Measurements from ENCODE around the gene DCDC2C.

Gene DCDC2C

DNA sequence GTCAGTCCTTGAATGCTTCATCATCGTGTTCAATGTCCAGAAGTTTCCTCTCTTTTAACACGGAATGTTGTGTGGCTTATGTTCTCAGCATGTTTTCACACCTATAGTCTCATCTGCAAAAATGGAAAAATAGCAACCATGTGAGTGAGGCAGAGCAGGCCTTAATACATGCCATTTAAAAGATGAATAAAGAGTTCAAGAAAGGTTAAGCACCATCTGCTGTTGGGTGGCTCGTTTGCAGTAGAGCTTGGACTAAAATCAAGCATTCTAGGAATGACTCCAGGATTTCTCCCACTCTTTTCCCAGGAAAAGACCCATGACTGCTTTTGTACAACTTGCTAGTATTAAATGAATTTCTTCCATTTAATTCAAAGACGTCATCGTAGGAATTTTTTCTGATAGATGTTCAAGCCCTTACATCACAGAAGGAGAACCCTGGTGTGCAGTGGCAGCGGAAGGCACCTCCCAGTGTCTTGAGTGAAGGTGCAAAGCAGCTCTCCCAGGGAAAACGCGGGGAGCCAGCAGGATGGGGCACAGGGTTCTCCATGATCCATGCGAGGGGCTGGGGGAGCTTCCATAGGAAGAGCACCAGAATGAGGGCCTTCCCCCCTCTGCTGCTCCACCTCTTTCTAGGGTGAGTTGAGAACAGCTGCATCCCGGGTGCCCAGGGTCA is 9.6 kb downstream of the DCDC2C start:
- no peak for DNase-seq

DNA sequence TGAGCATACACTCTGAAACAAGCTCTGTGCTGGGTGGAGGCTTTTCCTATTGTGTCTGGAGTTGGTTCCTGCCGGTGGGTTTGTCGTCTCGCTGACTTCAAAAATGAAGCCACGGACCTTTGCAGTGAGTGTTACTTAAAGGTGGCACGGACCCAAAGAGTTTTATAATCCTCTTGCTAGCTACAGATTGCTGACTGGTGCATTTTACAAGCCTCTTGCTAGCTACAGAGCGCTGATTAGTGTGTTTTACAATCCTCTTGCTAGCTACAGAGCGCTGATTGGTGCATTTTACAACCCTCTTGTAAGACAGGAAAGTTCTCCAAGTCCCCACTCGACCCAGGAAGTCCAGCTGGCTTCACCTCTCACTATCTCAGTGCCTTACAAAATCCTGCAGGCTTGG is 15.3 kb downstream of the DCDC2C start:
- no peak for DNase-seq

DNA sequence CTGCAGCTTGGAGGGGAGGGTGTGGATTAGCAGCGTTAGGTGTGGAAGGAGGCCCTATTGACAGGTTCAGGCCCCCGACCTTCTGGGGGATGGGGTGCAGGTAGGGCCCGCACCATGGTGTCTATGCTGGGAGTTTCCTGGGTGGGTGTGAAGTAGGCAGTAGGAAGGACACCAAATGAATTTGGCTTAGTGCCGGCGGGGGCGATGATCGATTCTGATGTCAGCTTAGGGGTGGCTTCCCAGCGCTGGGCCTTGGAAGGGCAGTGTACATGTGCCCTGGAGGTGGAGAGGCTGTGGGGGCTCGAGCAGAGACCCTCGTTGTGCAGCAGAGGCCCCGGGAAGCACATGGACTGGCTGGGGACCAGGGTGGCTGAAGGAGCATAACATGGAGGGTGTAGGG is 21.6 kb downstream of the DCDC2C start:
- DNase-seq = no peak

DNA sequence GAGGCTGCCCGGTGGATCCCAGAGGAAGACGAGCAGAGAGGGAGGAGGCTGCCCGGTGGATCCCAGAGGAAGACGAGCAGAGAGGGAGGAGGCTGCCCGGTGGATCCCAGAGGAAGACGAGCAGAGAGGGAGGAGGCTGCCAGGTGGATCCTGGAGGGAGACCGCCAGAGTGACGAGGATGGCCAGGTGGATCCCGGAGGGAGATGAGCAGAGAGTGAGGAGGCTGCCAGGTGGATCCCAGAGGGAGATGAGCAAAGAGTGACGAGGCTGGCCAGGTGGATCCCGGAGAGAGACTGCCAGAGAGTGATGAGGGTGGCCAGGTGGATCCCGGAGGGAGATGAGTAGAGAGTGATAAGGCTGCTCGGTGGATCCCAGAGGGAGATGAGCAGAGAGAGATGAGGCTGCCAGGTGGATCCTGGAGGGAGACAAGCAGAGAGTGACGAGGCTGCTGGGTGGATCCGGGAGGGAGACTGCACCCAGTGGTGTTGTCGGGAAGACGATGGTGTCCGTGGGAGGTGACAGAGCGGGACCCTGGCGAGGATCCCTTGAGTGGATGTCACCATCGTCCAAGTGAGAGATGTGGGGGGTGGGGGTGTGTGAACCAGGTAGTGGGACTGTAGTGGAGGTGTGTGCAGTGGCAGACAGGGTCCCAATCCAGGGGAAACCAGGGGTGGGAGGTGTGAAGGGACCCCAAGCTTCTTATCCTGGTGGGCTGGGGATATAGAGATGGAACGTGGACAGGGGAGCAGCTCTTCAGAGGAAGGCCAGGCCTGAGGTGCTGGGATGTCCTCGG is 22.3 kb downstream of the DCDC2C start:
- no peak for DNase-seq

DNA sequence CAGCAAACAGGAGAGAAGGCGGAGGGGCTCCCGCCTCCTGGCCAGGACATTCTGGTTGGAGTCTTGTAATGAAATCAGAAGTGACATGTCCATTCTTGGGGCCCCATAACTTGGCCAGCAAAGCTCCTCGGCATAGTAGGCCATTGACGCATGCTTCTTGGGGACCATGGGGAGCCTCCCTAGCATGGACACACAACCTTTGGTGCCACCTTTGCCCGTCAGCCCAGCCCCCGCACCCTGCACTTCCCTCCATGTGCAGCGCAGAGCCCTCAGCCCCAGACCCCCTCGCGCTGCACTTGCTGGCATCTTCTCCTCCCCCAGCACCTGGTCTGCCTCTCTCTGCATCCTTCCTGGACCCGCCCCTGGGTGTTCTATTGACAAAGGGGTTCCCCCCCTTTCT is 23.1 kb downstream of the DCDC2C start:
- no peak for DNase-seq

DNA sequence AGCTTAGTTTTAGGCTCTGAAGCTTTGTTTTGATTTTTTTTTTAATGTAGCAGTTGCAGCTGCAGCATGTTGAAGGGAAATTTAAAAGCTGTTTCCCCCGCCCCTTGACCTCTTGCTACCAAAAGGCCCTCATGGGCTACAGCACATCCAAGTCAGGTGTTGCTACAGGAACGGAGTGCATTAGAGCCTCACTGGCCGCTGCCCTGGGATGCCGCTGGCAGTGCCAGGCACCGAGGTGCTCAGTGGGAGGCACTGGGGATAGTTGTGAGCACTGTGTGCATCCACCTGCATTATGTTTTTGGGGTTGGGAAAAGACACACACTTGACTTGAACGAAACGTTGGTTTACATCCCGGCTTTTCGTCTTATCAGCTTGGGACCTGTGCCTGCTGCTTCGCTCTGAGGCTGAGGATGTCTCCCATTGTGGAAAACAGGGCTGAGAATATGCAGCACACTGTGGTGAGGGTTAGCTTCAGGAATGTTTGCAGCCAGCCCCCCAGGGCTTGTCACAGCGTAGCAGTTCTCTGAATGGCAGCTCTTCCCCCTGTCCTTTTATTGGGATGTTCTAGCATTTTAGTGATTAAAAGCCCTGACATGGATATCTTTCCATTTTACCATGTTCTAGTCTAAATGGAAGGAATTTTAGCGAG is 24.1 kb downstream of the DCDC2C start:
- DNase-seq = no peak

DNA sequence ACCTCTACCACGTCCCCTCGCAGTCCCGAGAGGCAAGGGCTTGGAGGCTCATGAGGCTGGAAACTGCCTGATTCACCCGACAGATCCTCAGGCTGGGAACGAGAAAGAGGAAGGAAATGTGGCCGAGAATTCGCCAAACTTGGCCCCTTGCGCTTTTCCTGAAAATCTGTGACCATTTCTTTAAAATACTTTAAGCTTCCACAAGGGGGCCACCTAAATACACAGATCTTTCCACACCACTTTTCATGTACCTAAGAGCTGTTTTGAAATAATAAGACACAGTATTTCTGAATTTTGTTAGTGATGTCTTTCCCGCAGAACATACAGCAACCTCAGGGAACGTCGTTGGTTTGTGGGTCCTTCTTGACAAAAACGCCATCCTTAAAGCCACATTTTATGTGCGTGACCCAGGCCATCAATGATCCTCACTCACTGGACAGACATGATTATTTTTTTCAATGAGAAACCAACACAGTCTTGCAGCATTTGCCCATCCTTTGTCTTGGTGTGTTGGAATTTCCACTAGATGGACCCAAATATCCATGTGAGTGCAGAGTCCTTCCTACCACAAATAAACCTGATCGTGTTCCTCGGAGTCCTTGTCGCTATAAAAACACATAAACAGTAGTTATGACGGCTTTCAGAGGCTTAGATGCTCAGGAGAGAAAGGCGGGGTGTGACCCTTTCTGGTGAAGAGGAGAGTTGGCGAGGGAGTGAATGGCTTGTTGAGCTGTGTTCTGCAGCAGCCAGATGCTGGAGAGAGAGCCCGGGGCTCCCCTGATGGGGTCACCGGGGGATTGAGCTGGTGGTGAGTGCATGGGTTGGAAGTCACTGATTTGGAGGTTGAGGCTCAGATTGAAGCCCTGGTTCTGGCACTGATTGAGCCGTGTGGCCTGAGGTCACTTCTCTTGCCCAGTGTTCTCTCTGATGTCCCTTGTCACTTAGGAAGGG is 25.0 kb downstream of the DCDC2C start:
- DNase-seq = no peak

DNA sequence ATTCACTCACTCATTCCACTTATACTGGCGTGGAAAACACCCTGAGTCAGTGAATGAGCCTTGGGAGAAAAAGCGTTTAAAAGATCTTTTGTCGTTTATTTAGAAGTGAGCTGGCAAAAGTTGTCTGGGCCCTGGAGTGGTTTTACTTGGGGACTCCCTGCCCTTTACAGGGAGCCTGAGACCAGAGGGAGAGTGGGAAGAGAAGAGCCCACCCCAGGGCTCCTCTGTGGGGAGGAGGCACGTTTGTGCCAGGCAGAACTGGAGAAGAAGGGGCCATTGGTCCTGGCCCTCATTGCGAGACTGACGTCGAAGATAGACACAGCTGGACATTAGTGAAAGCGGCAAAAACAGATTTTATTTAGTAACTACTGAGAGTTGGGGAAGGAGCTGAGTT is 25.7 kb downstream of the DCDC2C start:
- no peak for DNase-seq

DNA sequence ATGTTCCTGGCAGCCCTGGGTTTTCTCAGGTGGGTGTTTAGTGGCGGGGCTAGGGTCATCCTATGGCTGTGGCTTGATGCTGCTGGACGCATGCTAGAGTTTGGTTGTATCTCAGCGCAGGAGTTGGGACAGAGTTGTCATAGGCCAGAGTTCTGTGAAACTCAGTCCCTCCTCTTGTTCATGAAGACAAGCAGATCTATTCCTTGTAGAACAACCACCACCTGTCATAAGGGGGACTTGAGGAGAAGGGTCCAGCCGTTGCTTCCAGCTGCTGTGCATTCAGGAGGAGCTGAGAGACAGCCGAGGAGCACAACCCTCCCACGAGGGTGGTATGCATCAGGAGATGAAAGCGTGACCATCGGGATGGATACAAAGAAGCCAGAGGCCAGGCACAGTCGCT is 26.4 kb downstream of the DCDC2C start:
- DNase-seq = no peak

DNA sequence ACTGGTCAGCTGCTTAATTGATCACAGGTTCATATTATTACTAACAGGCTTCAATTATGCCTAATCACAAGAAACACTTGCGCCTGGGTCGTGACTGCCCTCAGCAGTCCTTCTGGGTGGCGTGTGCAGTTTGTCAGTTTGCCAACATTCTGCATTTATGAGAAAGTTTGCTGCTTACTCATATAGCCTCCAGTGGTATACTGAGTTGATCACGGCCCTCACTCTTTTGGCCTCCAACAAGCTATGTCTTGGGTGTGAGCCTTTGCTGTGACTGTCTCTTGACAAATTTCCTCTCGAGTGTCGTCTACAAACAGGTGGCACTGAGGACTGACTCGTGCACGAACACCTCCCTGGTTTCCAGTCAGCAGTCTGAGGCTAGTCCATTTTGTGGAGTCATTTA is 27.3 kb downstream of the DCDC2C start:
- DNase-seq = no peak

DNA sequence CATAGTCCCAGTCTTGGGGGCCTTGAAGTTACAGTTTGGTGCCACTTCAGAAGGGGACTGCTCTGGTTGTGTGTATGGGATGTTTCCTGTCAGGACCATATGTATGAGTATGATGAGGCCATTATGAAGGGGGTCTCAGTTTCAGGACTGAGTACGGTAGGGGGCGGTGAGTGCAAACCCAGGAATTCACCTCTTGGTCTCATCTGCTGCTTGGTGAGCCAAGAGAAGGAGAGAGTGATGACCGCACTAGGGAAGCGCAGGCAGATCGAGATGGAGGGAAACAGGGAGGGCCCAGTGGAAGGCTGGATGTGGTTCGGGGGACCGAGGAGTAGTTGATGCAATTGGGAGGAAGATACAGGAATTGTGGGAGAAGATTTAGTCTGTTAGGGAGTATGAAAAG is 28.5 kb downstream of the DCDC2C start:
- no peak for DNase-seq

DNA sequence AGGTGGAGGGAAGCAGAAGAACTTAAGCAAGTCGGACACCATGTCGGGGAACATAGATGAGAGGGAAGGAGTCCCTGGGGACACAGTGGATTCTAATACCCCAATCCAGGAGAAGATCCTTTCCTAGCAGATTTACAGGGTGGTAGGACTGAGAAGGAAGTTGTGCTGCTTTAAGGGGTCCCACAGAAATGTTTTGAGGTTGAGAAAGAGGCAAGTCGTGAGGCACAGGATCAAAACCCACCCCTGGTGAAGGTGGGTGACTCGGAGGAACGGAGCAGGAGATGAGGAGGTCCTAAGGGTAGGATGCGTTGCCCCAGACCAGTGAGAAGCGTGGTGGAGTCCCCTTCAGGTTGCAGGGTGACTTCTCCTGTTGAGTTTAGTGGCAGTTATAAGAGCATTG is 32.7 kb downstream of the DCDC2C start:
- DNase-seq = no peak

DNA sequence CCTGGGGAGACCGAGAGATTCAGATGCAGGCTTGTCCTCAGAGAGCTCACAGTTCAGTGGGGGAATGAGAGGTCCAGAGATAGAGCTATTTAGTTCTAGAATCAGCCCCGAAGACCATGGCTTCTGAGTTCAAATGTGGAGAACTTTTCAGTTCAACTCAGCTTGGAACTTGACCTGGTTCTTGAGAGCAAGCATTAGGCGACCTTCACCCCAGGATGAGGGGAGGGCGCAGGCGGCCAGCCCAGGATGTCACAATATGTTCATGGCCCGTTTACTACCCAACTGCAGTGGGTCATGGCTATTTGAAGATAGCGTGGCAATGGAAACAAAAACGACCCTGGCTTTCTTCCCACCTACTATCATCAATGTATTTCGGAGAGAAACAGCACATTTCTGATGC is 33.8 kb downstream of the DCDC2C start:
- DNase-seq = no peak

DNA sequence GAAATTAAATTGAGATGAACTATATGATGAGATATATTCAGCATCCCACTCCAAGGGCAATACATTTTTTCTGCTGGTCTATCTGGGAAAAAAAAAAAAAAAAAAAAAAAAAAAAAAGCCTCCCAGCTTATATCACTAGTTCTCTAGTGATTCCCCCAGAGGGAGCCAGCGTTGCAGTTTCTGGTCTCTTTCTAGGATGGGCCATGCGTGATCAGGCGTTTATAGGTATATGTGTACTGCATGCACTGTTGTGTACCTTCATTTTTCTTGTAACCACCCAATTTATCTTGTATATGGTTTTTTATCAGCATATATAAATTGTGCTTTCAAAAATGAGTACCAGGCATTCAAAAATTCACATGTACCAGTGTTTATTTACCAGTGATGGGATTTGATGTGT is 35.1 kb downstream of the DCDC2C start:
- no peak for DNase-seq

DNA sequence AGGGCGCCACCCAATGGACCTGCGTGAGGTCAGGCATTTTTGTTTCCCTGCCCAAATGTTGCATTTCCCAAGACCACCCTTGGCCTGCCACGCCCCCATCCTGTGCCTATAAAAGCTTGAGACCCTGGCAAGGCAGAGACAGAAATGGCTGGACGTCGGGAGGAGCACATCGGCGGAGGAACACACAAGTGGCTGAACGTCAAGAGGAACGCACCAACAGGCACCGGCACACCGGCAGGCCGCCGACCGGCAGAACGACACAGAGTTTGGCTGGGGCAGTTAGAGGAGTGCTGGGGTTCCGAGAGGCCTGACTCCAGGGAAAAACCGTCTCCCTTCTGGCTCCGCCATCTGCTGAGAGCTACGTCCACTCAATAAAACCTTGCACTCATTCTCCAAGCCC is 35.9 kb downstream of the DCDC2C start:
- DNase-seq = no peak

DNA sequence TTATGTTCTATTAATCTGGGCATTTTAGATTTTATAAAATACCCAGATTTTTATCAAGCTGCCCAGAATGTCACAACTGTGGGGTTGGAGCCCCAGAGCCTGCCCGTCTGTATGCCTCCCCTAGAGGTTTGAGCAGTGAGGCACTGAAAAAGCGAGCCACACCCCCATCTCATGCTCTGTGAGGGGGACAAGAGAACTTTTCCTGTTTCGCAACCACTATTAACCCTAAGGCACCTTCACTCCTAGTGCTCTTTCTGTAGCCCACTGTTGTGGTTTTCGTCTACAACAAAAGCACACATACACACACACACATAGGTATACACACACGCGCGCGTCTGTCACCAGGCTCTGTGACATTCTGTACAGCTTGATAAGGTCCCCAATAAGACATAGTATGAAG is 38.0 kb downstream of the DCDC2C start:
- no peak for DNase-seq

DNA sequence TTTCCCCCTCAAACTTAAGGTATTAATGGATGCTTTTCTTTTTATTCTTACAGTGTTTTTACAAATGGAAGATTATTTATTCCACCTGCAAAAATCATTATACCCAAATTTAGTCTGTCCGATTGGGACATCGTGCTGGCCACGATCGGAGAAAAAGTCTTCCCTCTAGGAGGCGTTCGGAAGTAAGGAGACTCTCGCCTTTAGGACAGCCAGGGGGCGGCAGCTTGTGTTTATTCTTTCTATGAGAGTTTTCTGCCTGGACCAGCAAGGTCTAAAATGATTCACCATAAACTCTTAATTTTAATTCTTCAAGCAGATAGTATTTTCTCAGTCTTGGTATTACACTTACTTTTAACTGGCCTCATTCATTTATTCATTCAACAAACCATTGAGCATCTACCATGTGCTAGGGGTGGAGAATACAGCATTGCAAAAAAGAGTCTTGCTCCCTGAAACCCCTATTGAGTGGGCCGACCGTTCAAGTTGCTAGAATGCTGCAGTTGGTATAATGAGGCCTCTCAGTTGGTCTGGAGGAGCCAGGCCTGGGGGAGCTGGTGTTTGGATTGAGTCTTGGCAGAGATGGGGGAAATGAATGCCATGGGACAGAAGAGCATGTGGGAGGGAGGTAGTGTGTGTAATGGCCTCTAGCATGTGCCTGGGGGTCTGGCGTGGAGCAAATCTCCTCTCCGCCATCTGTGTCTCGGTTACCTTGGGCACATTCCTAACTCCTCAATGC is 38.7 kb downstream of the DCDC2C start:
- no peak for DNase-seq

DNA sequence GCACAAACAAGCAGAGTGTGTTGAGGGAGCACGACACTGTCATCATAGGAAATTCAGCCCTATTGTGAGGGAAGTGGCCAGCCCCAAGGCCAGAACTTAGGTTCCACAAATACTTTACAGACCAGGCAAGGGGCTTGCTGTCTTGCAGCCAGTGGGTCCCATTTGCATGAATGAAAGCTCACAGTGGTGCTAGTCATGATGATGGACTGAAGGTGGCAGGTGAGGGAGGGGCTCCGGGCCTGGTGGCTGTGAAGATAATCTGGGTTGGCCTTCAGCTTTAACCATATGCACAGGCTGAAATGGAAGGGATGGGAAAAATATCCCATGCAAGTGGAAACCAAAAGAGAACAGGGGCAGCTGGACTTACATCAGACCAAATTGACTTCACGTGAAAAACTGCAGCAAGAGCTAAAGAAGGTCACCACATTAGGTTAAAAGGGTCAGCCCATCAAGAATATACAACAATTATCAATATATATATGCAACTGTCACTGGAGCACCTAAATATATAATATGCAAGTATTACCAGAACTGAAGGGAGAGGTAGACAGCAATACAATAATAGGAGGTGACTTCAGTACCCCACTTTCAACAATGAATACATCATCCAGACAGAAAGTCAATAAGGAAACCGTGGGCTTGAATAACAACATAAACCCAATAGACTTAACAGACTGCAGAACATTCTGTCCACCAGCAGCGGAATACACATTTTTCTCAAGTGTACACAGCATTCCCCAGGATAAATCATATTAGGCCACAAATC is 39.6 kb downstream of the DCDC2C start:
- DNase-seq = no peak

DNA sequence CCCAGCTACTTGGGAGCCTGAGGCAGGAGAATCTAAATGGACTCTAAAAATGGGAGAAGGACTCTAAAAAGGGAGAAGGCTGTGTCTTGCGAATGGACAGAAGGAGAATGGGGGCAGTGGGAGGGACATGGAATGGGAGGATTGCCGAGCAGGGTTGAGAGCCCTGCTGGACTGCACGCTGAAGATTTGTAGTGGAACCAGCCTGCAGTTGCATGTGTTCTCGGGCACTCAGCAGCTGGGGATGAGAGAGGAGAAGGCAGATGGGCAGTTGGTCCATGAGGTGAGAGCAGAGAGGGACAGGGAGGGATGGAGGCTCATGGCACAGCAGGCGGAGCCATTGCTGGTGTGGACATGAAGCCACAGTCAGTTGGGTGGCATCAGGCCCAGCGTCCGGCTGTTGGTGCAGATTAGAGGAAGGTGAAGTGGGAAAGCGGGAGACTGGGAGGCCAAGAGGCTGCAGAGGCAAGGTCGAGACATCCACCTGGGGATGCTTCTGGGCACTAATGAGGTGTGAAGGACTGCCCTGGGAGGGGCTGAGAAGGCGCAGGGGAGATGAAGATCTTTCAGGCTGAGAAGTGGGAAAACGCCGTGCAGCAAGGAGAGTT is 40.7 kb downstream of the DCDC2C start:
- DNase-seq = no peak

DNA sequence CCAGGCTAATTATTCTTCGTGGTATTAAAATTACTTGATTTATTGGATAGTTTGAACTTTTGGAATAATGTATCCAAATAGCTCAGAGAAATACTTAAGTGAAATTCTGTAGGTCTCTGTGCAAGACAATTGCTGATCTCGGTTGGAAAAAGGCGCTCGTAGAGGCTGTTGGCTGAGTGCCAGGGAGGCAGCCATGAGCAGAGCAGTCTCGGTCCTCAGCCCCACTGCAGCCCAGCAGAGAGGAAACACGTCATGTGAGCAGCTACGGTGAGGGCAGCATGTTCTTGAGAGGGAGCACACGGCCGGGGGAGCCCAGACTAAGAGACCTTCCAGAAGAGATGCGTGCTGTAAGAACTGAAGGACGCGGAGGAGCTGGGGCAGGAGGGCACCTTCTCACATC is 42.5 kb downstream of the DCDC2C start:
- DNase-seq = no peak

DNA sequence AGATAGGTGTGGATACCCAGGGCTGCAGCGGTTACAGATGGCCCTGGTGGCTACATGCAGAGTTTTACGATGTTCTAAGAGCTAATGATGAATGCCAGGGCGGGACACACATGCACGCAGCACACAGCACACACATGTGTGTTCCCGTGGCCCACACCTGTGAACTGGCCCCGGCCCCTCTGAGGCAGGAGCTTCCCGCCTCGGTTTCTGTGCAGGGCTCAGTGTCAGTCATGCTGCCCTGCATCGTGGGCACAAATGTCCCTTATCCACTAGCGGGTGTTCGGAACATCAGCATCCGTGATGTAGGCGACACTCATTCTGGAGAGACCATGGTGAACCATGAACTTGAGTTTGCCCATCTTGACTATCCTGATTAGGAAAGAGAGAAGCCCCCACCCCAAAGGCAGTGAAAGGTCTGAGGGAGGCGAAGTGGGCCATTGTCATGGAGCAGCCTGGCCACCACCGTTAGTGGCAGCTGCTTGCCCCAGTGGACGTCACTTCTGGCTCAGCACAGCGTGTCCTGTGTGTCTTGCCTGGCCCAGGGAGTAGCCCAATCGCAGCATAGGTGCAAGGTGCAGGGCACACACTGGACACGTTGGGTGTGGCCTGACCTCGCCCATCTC is 43.8 kb downstream of the DCDC2C start:
- DNase-seq = no peak
